Measurements from ENCODE around the gene ZNF428.

DNA sequence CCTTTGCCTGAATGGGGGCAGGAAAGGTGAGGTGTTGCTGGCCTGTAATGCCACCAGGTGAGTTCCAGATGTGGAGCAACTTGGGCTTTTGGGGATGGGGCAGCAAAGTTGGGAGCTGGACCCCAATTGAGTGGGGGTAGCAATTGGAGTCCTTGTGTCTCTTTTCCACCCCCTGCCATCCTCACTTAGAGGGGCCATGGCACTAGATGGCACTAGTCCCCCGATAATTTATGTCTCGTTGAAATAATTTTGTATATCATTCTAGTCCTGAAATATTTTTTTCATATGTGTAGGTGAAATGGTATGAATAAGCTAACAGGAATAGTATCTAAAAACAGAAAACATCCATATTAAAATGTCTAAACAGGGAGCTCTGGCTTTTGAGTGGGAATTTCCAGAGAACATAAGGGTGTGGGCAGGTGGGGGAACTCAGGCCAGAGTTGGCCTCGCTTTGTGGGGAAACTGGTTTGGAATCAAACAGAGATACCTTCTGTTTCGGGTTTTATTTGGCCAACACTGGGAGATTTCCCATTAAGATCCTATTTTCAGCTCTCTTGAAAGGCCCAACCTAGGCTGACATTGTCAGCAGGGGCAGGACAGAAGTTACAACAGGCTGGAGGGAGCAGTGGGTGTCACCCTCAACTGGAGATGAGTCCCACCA is 19.7 kb downstream of the ZNF428 start:
- TF ChIP-seq, protein P1, sequence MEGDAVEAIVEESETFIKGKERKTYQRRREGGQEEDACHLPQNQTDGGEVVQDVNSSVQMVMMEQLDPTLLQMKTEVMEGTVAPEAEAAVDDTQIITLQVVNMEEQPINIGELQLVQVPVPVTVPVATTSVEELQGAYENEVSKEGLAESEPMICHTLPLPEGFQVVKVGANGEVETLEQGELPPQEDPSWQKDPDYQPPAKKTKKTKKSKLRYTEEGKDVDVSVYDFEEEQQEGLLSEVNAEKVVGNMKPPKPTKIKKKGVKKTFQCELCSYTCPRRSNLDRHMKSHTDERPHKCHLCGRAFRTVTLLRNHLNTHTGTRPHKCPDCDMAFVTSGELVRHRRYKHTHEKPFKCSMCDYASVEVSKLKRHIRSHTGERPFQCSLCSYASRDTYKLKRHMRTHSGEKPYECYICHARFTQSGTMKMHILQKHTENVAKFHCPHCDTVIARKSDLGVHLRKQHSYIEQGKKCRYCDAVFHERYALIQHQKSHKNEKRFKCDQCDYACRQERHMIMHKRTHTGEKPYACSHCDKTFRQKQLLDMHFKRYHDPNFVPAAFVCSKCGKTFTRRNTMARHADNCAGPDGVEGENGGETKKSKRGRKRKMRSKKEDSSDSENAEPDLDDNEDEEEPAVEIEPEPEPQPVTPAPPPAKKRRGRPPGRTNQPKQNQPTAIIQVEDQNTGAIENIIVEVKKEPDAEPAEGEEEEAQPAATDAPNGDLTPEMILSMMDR (conservative IDR thresholded peaks at IDR 0.05; ENCODE audit: low read depth in 2 of 2), result peak in 1 of 2 experiments; percentile 21; a peak in 1 of 4 replicates
- no peak for TF ChIP-seq EZH2 (IDR thresholded peaks at IDR 0.05; ENCODE audit: low read depth, unreplicated experiment)
- no peak for TF ChIP-seq POLR2AphosphoS5 (IDR thresholded peaks at IDR 0.05; ENCODE audit: low read depth)
- no peak for TF ChIP-seq CREB1 (CRISPR knock-in tag; IDR thresholded peaks at IDR 0.05; ENCODE audit: low read depth)
